GM23248 (cell line): ENCODE data around the gene FSIP1.

Experiments
- EZH2 ChIP-seq: fragments of 200-600 bp; sonication (generic); IDR thresholded peaks from 2 replicates; pipeline ENCODE4 v1.6.1; 2018; ENCODE audit warnings: antibody characterized with exemption, mild to moderate bottlenecking; ENCODE audit not compliant: insufficient read depth, poor library complexity, severe bottlenecking
- EZH2phosphoT487 ChIP-seq: fragments of 200-600 bp; sonication (generic); IDR thresholded peaks from 2 replicates; pipeline ENCODE4 v1.6.1; 2018; ENCODE audit warnings: antibody characterized with exemption, moderate library complexity, mild to moderate bottlenecking, low read depth; ENCODE audit not compliant: insufficient read depth

DNA sequence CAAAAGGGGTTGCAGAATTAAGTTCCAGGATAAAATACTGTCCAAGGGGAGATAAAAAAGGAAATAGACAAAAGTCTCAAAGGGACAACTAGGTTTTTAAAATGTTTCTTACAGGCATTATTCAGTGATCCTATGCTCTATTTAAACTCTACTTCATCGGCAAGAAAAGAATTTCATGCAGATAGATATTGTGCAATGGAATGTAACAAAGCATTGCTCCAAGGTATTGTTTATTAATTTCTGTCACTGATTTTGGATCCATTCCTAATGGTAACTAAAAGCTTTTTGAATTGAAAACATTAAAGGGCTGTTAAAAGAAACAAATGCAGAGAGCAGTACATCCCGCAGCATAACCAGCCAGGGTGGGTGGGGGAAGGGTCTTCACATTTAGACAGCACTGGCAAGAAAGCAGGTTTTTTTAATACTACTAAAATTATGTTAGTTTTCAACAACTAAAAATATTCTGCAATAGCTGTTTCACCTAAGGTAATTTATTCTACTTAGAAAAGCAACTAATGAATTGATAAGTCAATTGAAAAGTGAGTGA is 118.9 kb downstream of the FSIP1 start:
- no peak for TF ChIP-seq EZH2
- no peak for TF ChIP-seq EZH2phosphoT487
